Measurements from ENCODE around the gene FGF7.

DNA sequence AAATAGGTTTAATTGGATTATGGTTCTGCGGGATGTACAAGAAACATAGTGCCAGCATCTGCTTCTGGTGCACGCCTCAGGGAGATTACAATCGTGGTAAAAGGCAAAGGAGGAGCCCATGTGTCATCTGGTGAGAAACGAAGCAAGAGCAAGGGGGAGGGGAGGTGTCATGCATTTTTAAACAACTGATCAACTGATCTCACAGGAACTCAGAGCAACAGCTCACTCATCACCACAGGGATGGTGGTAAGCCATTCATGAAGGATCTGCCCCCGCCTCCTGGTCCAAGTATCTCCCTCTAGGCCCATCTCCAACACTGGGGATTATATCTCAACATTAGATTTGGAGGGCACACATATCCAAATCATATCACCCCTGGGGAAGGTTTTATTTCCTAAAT lies 42.1 kb upstream of the FGF7 start:
- TF ChIP-seq CTCF (conservative IDR thresholded peaks at IDR 0.05; ENCODE audit: low read depth, low read length) (no peak), EZH2 (IDR thresholded peaks at IDR 0.05; ENCODE audit: low read length, unreplicated experiment) (no peak)
